CD14-positive monocyte (primary cell): ENCODE data around the gene S100B. TPM values are rescaled to one million over a fixed set of nuclear protein-coding genes. Genes with fewer than 3 reads are reported as not detected.

Experiments used
- DNase-seq, 3 donors: peaks; one replicate each; pipeline ENCODE4 v3.0.0-alpha.2; 2011 to 2022
- H2AFZ ChIP-seq: 2 replicates; pipeline ENCODE4 v1.6.0; 2012; ENCODE audit warnings: mild to moderate bottlenecking, low read depth, low read length, inconsistent platforms; ENCODE audit not compliant: insufficient read depth, poor library complexity, severe bottlenecking
- H3K27ac ChIP-seq, 2 donors: 1 replicate in 1 of 2; 2 replicates in 1 of 2; pipeline ENCODE4 v1.5.1; 2012 to 2013; ENCODE audit warnings: low read length in 2 of 2, control low read depth in 1 of 2, inconsistent platforms in 1 of 2, low read depth in 1 of 2, mild to moderate bottlenecking in 1 of 2
- H3K27me3 ChIP-seq, 2 donors: one replicate each; pipeline versions ENCODE4 v1.6.0 to v1.6.1; 2011 to 2013; ENCODE audit warnings: low read length in 2 of 2; ENCODE audit not compliant: control insufficient read depth in 2 of 2, insufficient read depth in 2 of 2
- H3K36me3 ChIP-seq, 2 donors: replicated peaks in 1 of 2; 1 replicate in 1 of 2; 2 replicates in 1 of 2; pipeline versions ENCODE4 v1.5.1 to v1.6.1; 2012 to 2013; ENCODE audit warnings: low read length in 2 of 2, control low read depth in 1 of 2, inconsistent platforms in 1 of 2, mild to moderate bottlenecking in 1 of 2; ENCODE audit not compliant: insufficient read depth in 2 of 2, control insufficient read depth in 1 of 2
- H3K4me1 ChIP-seq, 2 donors: 1 replicate in 1 of 2; 2 replicates in 1 of 2; pipeline versions ENCODE4 v1.5.1 to v1.6.1; 2012 to 2013; ENCODE audit warnings: low read length in 2 of 2, control low read depth in 1 of 2, inconsistent platforms in 1 of 2, mild to moderate bottlenecking in 1 of 2, moderate library complexity in 1 of 2; ENCODE audit not compliant: insufficient read depth in 2 of 2, control insufficient read depth in 1 of 2
- H3K4me2 ChIP-seq: replicated peaks from 2 replicates; pipeline ENCODE3; 2012; ENCODE audit warnings: low read length, moderate library complexity, mild to moderate bottlenecking; ENCODE audit not compliant: poor library complexity, severe bottlenecking; ENCODE audit errors: extremely low read depth
- H3K4me3 ChIP-seq, 3 experiments: fragments of 200-600 bp in 1 of 3; sonication (generic) in 1 of 3; replicated peaks in 1 of 3; 1 replicate in 2 of 3; 2 replicates in 1 of 3; pipeline ENCODE4 v1.5.1; 2011 to 2013; ENCODE audit warnings: low read length in 3 of 3, mild to moderate bottlenecking in 3 of 3, control low read depth in 2 of 3, low read depth in 2 of 3, inconsistent platforms in 1 of 3, moderate library complexity in 1 of 3
- H3K79me2 ChIP-seq: 2 replicates; pipeline ENCODE4 v1.6.0; 2012; ENCODE audit warnings: mild to moderate bottlenecking, control low read depth, inconsistent platforms, low read length, moderate library complexity; ENCODE audit not compliant: insufficient read depth
- H3K9ac ChIP-seq: 2 replicates; pipeline ENCODE4 v1.6.0; 2017; ENCODE audit warnings: low read length, mild to moderate bottlenecking; ENCODE audit not compliant: insufficient read depth, poor library complexity, severe bottlenecking
- H3K9me3 ChIP-seq, 2 donors: replicated peaks in 1 of 2; 1 replicate in 1 of 2; 2 replicates in 1 of 2; pipeline versions ENCODE4 v1.5.1 to v1.6.1; 2012 to 2013; ENCODE audit warnings: low read length in 2 of 2, control low read depth in 1 of 2; ENCODE audit not compliant: control insufficient read depth in 1 of 2, insufficient read depth in 1 of 2
- H4K20me1 ChIP-seq: 2 replicates; pipeline ENCODE4 v1.6.0; 2012; ENCODE audit warnings: mild to moderate bottlenecking, low read length, control low read depth, moderate library complexity; ENCODE audit not compliant: insufficient read depth
- H3K27ac Mint-ChIP-seq, 7 donors: one replicate each; pipeline ENCODE4 v1.8.0; 2020; ENCODE audit warnings: mild to moderate bottlenecking in 7 of 7, mixed read lengths in 7 of 7, moderate library complexity in 6 of 7, inconsistent platforms in 2 of 7
- H3K27me3 Mint-ChIP-seq, 3 donors: one replicate each; pipeline ENCODE4 v1.8.0; 2021 to 2022; ENCODE audit warnings: low read depth in 3 of 3, mild to moderate bottlenecking in 3 of 3, mixed read lengths in 3 of 3, moderate library complexity in 3 of 3, inconsistent platforms in 1 of 3
- H3K36me3 Mint-ChIP-seq, 2 donors: one replicate each; pipeline ENCODE4 v1.8.0; 2020; ENCODE audit warnings: mixed read lengths in 2 of 2, inconsistent platforms in 1 of 2, mild to moderate bottlenecking in 1 of 2
- H3K4me1 Mint-ChIP-seq: one replicate; pipeline ENCODE4 v1.8.0; 2020; ENCODE audit warnings: mild to moderate bottlenecking, mixed read lengths
- H3K4me3 Mint-ChIP-seq, 2 donors: one replicate each; pipeline ENCODE4 v1.8.0; 2020; ENCODE audit warnings: mild to moderate bottlenecking in 2 of 2, mixed read lengths in 2 of 2, moderate library complexity in 1 of 2
- H3K9me3 Mint-ChIP-seq, 7 donors: one replicate each; pipeline ENCODE4 v1.8.0; 2020 to 2022; ENCODE audit warnings: mixed read lengths in 7 of 7, mild to moderate bottlenecking in 6 of 7, moderate library complexity in 6 of 7, inconsistent platforms in 2 of 7
- WGBS: methylation state at CpG from one replicate; pipeline ENCODE4 v1.1.5; 2013; ENCODE audit warnings: missing lambda C conversion rate; ENCODE audit not compliant: insufficient coverage; 5-methylcytosine and 5-hydroxymethylcytosine counted together
- intact Hi-C, 2 donors: fragments of 100-400 bp; cut with micrococcal nuclease; formaldehyde crosslinking; loops; one replicate each; pipeline versions ENCODE4 v1.15.0 to v1.15.1; 2023
- polyA plus RNA-seq, 3 donors: library from polyadenylated mRNA; depleted of rRNA in 1 of 3; unstranded in 2 of 3; stranded (reverse) in 1 of 3; fragments of 300-500 nt in 2 of 3; fragments of >200 nt in 1 of 3; fragmentation: Illumina TruSeq in 2 of 3; gene quantifications; 1 replicate in 2 of 3; 2 replicates in 1 of 3; pipeline ENCODE4 v1.2.3, GENCODE V29; 2012 to 2021
- TF ChIP-seq, protein P1 (sequence below): fragments of 200-600 bp; IDR thresholded peaks from one replicate; pipeline ENCODE4 v1.8.0; 2022; ENCODE audit warnings: antibody characterized with exemption, mild to moderate bottlenecking

The S100B gene
- polyA plus RNA-seq, 3 donors: 0.59 to 1.4 (median 0.67) TPM

DNA sequence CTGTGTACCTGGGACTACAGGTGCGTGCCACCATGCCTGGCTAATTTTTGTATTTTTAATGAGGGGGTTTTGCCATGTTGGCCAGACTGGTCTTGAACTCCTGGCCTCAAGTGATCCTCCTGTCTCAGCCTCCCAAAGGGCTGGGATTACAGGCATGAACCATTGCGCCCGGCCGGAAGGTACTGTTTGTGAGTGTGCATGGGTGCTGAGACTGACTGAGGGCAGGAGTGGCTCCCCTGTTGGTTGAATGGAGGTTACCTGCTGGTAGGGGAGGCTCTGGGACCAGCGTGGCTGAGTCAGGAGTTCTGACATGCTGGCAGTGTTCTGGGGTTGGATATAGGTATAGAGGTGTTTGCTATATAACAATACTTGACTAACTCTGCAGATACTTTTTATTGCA, 41.0 kb upstream of the S100B start:
- Mint-ChIP-seq H3K4me1 (no peaks in the 10 kb centered on the region), H3K4me3 (no peak overlapping the region), H3K27me3 (peaks cover 0 to 1% (median 0%) of the 10 kb centered on the region in 3 donors), H3K9me3 (peaks cover 0 to 5% (median 2%) of the 10 kb centered on the region in 7 donors), H3K27ac (peak overlapping the region in 1 of 7 donors; percentile 10), H3K36me3 (peaks cover 88 to 97% of the 10 kb centered on the region in 2 donors)
- H3K9me3 ChIP-seq: no peaks in the 10 kb centered on the region
- TF ChIP-seq, protein P1, sequence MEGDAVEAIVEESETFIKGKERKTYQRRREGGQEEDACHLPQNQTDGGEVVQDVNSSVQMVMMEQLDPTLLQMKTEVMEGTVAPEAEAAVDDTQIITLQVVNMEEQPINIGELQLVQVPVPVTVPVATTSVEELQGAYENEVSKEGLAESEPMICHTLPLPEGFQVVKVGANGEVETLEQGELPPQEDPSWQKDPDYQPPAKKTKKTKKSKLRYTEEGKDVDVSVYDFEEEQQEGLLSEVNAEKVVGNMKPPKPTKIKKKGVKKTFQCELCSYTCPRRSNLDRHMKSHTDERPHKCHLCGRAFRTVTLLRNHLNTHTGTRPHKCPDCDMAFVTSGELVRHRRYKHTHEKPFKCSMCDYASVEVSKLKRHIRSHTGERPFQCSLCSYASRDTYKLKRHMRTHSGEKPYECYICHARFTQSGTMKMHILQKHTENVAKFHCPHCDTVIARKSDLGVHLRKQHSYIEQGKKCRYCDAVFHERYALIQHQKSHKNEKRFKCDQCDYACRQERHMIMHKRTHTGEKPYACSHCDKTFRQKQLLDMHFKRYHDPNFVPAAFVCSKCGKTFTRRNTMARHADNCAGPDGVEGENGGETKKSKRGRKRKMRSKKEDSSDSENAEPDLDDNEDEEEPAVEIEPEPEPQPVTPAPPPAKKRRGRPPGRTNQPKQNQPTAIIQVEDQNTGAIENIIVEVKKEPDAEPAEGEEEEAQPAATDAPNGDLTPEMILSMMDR: no peak
- no peak for DNase-seq
- WGBS: 100% methylated on average over 3 of the region's 5 CpGs
- no peaks in the 10 kb centered on the region for H3K27me3 ChIP-seq
- intact Hi-C loops: no loop called here
- H3K4me1 ChIP-seq: no peaks in the 10 kb centered on the region
- no peak overlapping the region for H3K4me3 ChIP-seq
- H3K4me2 ChIP-seq: no peak overlapping the region
- H3K9ac ChIP-seq: no peak overlapping the region
- peaks cover 88% of the 10 kb centered on the region for H4K20me1 ChIP-seq
- peaks cover 90 to 100% of the 10 kb centered on the region in 2 donors for H3K36me3 ChIP-seq
- peaks cover 30% of the 10 kb centered on the region for H3K79me2 ChIP-seq
- no peak overlapping the region for H2AFZ ChIP-seq
- no peak overlapping the region for H3K27ac ChIP-seq

DNA sequence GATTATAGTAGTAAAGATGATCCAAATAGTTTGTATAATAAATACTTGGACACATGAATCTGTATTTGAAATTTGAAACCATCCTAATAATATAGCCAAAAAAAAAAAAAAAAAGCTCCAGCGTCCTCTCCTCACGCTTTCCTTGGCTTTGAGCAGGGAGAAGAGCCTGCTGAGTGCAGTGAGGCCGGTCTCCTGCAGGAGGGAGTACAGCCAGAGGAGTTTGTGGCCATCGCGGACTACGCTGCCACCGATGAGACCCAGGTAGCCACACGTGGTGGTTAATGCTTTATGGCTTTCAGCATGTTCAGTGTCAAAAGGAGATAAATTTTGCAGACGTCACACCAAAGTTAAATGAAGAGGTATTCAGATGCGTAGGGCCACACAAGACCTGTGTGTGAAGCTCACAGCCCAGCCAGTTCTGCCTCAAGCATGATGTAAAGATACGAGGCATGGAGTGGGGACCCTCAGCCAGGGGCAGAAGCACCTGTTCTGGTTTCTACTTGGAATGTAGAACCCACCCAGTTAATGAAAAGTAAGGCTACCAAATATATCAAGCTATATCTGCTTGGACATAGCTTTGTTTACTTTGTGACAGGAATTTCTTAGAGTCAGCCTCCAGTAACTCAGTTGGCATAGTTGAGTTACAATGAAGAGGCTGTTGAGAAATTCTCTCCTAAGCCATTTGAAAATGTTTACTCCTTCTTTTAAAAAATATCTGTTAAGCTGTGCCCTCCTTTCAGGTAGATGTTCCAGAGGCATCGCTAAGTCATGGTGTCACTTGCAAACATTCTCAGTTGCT, 38.7 kb upstream of the S100B start:
- Histone ChIP-seq H2AFZ (no peak overlapping the region), H3K27me3 (no peaks in the 10 kb centered on the region), H3K79me2 (peaks cover 37% of the 10 kb centered on the region), H3K4me1 (peaks cover 0 to 13% of the 10 kb centered on the region in 2 donors), H4K20me1 (peaks cover 81% of the 10 kb centered on the region), H3K4me3 (no peak overlapping the region), H3K9ac (no peak overlapping the region), H3K27ac (peak overlapping the region in 1 of 2 donors; percentile 6), H3K9me3 (no peaks in the 10 kb centered on the region), H3K36me3 (peaks cover 69 to 82% of the 10 kb centered on the region in 2 donors), H3K4me2 (no peak overlapping the region)
- TF ChIP-seq, protein P1: no peak
- Mint-ChIP-seq H3K36me3 (peaks cover 75 to 86% of the 10 kb centered on the region in 2 donors), H3K9me3 (peaks cover 0 to 2% (median 0%) of the 10 kb centered on the region in 7 donors), H3K27ac (peak overlapping the region in 2 of 7 donors; percentile 3 to 31), H3K27me3 (peaks cover 0 to 1% (median 0%) of the 10 kb centered on the region in 3 donors), H3K4me1 (peaks cover 14% of the 10 kb centered on the region), H3K4me3 (no peak overlapping the region)
- 96% methylated on average over 9 of the region's 12 CpGs for WGBS
- intact Hi-C loops: no loop called here
- DNase-seq: no peak
